DMS 273 (cell line): Measurements from ENCODE around the gene AZI2.

Experiments used
- DNase-seq: peaks from one replicate; lab custom pipeline; 2025; ENCODE audit not compliant: unreplicated experiment; lab: John Stamatoyannopoulos, UW

Gene AZI2

GRCh38 chr3:28348629-28349468, at the start of gene AZI2, which contains the start of gene ZCWPW2:
Gene AZI2, minus strand, starts transcription at chr3:28348824. Its CDS starts 8,207 bp downstream, at chr3:28340617.
Gene ZCWPW2, plus strand, starts transcription at chr3:28348721. Its CDS starts 64,348 bp downstream, at chr3:28413069.
- peak; percentile 96 for DNase-seq

GRCh38 chr3:28388978-28389377, 40.4 kb upstream of the AZI2 start:
- DNase-seq, result no peak

DNA sequence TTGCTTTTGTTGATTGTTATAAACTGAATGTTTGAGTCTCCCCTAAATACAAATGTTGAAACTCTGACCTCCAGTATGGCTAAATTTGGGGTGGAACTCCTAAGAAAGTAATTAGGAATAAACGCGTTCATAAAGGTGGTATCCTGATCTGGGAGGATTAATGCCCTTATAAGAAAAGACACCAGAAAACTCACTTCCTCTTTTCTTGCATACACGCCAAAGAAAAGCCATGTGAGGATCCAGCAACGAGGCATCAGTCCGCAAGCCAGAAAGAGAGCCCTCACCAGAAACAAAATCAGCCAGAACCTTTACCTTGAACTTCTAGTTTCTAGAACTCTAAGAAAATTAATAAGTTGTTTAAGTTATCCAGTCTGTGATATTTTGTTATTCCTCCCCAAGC, 37.4 kb upstream of the AZI2 start:
- DNase-seq, result no peak

GRCh38 chr3:28376424-28376823, 27.8 kb upstream of the AZI2 start:
- DNase-seq, result no peak

DNA sequence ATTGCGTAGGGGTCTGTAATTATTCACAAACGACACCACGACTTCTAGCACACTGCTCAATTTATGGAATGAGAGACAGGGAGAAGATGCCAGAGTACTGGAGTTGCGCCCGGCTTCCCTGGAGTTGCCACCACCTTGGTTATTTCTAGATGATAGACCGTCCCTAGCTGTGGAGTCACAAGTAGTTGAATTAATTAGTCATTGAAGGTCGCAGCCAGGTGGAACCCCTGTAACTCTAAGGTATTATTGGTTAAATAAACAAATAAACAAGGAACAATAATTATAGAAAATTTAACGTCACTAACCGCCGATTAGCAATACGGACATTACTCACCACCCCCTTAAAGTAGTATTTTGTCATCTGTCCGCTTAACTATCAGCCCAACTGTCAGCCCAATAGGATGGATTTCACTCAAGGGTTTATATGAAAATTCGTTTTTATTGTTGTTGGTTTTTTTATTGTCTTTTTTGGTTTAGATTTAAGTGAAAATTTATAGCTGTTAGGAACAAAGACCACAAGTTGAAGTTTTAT, 911 bp upstream of the AZI2 start:
- DNase-seq, result no peak

- DNase-seq, result no peak
Observed at GRCh38 chr3:28348265-28348628, 377 bp downstream of the AZI2 start.

DNA sequence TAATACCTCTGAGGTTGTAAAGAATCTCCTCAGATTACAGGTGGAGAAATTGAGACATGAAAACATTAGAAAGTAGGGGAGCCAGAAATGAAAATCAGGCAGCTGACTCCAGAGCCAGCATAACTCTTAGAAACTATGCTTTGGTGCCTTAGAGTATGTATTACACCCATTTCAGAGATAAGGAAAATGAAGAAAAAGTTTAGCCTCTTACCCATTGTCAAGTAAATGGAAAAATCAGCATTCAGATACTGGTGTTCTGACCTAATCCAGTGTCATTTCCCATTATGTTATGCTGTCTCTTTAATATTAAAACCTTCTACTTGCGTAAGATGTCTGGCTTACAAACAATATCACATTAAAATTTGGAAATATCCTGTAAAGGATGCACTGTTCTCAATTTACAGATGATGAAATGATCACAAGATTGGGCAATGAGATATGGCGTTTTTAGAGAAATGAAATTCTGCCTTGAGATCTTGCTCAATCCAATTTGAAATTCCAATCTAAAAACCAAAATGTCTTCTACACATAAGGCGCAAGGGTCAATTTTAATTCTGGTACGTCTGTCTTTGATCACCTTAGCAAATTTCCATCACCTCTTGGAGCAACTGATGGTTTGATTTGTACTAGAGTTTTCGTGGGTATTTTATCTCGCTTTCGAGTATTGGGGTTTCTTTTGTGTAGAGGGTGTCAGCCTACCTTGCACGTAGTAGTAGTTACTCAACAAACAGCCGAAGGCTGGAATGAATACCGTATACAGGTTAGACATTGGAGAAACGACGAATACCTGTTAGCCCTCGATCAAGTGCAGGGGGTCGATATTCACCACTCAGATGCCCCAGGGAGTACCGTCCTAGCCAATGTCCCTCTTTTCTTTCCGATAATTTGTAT, 1.0 kb downstream of the AZI2 start:
- no peak for DNase-seq

DNA sequence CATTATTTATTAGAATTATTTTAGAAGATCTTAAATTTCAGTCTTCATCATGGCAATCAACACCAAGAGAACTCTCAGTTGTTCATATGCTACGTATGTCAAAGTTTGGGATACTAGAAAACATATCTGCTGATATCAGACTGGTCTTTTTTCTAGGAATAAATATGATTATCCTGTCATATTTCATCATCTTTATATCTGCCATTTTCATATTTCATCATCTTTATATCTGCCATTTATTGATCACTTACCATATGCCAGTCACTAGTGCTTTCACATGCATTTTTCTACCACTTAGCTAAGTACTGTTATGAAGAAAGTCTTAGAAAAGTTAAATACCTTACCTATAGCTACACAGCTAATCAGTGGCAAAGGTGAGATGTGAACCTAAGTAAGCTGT, 2.9 kb downstream of the AZI2 start:
- no peak for DNase-seq

GRCh38 chr3:28343144-28343543, 5.5 kb downstream of the AZI2 start:
- no peak for DNase-seq

- DNase-seq, result no peak
Observed at GRCh38 chr3:28337230-28337629, 11.4 kb downstream of the AZI2 start.

DNA sequence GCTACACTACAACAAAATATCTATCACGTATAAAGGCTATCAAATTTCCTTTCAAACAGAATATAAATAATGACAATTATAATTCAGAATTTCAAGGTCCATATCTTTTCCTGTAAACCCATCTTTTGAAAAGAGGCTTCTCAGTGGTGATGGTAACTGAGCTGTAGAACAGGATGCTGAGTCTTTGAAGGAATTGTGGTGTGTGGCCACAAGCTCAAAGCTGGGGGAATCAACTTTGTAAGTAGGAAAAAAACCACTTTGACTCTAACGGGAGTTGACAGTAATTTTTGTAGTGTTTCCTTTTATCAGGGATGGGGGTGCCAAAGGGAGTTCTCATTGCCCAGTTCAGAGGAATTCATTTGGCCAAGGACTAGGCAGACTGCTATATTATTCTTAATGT, 13.4 kb downstream of the AZI2 start:
- no peak for DNase-seq

- no peak for DNase-seq
Observed at GRCh38 chr3:28334552-28334951, 14.1 kb downstream of the AZI2 start.

- peak; percentile 53 for DNase-seq
Observed at GRCh38 chr3:28328188-28329151, 20.2 kb downstream of the AZI2 start.

DNA sequence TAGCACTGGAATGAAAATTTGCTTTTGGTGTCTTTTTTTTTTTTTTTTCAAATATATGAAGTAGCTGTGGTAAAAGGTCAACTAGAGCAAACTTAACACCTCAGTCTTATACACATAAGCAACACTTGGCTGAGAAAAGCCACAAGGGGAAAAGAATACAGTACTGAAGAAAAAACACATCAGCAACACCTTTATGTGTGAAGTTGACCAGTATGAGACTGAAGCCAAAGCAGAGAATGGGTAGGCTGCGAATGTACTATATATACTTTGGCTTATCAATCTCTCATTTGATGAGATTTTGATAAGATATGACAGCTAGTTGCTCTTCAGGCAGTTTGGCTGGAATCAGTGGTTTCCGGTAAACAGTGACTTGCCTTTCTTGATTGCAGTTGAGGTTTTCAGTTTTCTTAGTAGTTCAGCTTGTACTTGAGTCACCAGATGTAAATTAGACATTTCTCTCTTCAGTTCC, 22.1 kb downstream of the AZI2 start:
- DNase-seq, result no peak

DNA sequence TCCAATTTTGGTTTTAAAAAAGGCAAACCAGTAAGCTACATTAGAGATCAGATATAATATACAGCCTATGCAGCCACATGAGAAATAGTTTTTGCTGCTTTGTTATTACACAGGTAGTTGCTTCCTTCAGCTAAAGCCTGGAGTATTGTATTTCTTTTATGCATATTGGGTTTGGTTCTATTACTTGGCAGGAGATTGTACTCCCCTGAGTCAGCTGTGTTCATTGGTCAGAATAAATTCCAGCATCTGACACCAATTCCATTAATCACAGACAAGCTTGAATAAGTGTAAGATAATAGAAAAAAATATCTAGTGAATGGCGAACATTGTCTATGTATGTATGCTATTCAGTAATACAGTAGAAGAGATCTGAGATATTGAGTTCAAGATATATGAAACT, 26.2 kb downstream of the AZI2 start:
- DNase-seq, result no peak

DNA sequence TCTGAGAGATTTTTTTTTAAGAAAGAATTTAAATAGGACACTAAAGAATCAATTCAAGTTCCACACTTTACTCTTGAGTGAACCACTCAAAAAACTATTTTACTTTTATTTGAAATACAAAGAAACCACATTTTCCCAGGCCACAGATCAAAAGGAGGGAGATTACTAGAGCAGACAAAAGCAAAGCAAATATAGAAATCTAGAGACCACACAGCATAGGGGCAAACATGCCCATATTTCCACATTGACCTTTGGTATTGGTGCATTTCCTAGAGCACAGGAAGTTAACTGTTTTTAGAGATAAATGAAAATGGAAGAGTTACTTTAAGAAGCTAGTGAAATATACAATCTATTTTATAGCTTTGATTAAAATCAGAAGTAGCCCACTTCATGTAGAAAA, 27.6 kb downstream of the AZI2 start:
- no peak for DNase-seq

DNA sequence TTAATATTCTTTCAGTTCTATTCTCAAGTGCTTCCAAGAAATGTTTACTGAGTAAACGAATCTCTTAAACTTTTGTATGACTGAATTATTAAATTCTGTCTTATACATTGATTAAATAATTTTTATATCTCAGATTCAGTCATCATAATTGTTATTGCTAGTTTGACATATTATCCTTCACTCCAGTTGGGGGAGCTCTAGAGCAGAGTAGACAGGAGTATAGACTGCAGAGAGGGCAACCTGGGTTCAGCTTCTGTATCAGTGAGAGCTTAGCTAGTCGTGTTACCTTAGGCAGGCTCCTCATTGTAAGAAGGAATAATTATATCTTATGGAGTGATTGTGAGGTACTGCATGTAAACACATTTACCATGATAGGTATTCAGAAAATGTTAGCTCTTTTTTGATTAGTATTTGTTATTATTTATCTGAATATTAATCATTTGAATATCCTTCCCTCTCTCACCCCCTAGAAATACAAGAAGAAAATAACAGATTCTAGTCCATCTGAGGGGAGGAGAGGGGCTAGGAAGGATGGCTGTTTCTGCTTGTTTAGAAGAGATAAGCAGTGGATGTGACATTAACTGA, 31.1 kb downstream of the AZI2 start:
- DNase-seq, result peak; percentile 57

GRCh38 chr3:28316226-28316625, 32.4 kb downstream of the AZI2 start:
- DNase-seq, result no peak

GRCh38 chr3:28315711-28316110, 32.9 kb downstream of the AZI2 start:
- no peak for DNase-seq

- DNase-seq, result no peak
Observed at GRCh38 chr3:28308196-28308595, 40.4 kb downstream of the AZI2 start.
